H1 (cell line): ENCODE data around the gene FRMD4B.

Source experiments
- CBX8 ChIP-seq: fragments of 300-800, 300-1000 bp; sonication (generic); IDR thresholded peaks from 2 replicates; pipeline ENCODE4 v1.7.1; 2016; ENCODE audit warnings: low read depth, low read length, borderline replicate concordance
- EP300 ChIP-seq, 2 experiments: IDR thresholded peaks; 1 replicate in 1 of 2; 2 replicates in 1 of 2; pipeline ENCODE4 v1.6.1; 2011 to 2012; ENCODE audit warnings: low read depth in 2 of 2, low read length in 2 of 2, mild to moderate bottlenecking in 2 of 2, borderline replicate concordance in 1 of 2, inconsistent platforms in 1 of 2, moderate library complexity in 1 of 2
- EZH2 ChIP-seq: fragments of 200-600 bp; sonication (generic); IDR thresholded peaks from 2 replicates; pipeline ENCODE4 v1.7.1; 2012; ENCODE audit warnings: low read depth, mild to moderate bottlenecking, moderate library complexity, low read length, inconsistent platforms; ENCODE audit not compliant: severe bottlenecking
- HDAC2 ChIP-seq, 2 experiments: fragments of 300-600 bp in 1 of 2; sonication (generic) in 1 of 2; IDR thresholded peaks; 2 replicates each; pipeline ENCODE4 v1.6.1; 2011 to 2012; ENCODE audit warnings: low read depth in 2 of 2, low read length in 2 of 2, mild to moderate bottlenecking in 2 of 2, moderate library complexity in 2 of 2, borderline replicate concordance in 1 of 2, inconsistent platforms in 1 of 2
- JUN ChIP-seq: IDR thresholded peaks from 2 replicates; pipeline ENCODE4 v1.6.1; 2011; ENCODE audit warnings: low read depth, mild to moderate bottlenecking, improper control_type of control experiment, low read length
- MAFK ChIP-seq: IDR thresholded peaks from 2 replicates; pipeline ENCODE4 v1.6.1; 2012; ENCODE audit warnings: low read depth, mild to moderate bottlenecking, improper control_type of control experiment, low read length
- NRF1 ChIP-seq: IDR thresholded peaks from 2 replicates; pipeline ENCODE4 v1.6.1; 2011; ENCODE audit warnings: mild to moderate bottlenecking, low read depth, low read length, improper control_type of control experiment
- POLR2A ChIP-seq, 2 experiments: IDR thresholded peaks; 1 replicate in 1 of 2; 2 replicates in 1 of 2; pipeline ENCODE4 v1.6.1; 2011; ENCODE audit warnings: low read depth in 2 of 2, low read length in 2 of 2, mild to moderate bottlenecking in 2 of 2; ENCODE audit errors: control extremely low read depth in 1 of 2
- POLR2AphosphoS5 ChIP-seq: IDR thresholded peaks from 2 replicates; pipeline ENCODE4 v1.6.1; 2011; ENCODE audit warnings: low read depth, low read length
- TEAD4 ChIP-seq: IDR thresholded peaks from 2 replicates; pipeline ENCODE4 v1.6.1; 2012; ENCODE audit warnings: low read depth, low read length, inconsistent platforms, mixed read lengths
- ZNF274 ChIP-seq: IDR thresholded peaks from 2 replicates; pipeline ENCODE4 v1.7.0; 2012; ENCODE audit warnings: low read length, borderline replicate concordance; ENCODE audit errors: extremely low read depth
- TF ChIP-seq, protein P1 (sequence below), 3 experiments: IDR thresholded peaks; 1 replicate in 2 of 3; 2 replicates in 1 of 3; pipeline versions ENCODE4 v1.5.1 to v1.6.1; 2011; ENCODE audit warnings: low read length in 3 of 3, mild to moderate bottlenecking in 3 of 3, inconsistent platforms in 2 of 3, low read depth in 1 of 3, moderate library complexity in 1 of 3; ENCODE audit not compliant: insufficient read depth in 1 of 3; ENCODE audit errors: control extremely low read depth in 1 of 3
- TF ChIP-seq, protein P2 (sequence below): IDR thresholded peaks from 2 replicates; pipeline ENCODE4 v1.6.1; 2012; ENCODE audit warnings: inconsistent platforms
- TF ChIP-seq, protein P3 (sequence below): IDR thresholded peaks from 2 replicates; pipeline ENCODE4 v1.6.1; 2011; ENCODE audit warnings: low read depth, mild to moderate bottlenecking, low read length; ENCODE audit not compliant: insufficient read depth

DNA sequence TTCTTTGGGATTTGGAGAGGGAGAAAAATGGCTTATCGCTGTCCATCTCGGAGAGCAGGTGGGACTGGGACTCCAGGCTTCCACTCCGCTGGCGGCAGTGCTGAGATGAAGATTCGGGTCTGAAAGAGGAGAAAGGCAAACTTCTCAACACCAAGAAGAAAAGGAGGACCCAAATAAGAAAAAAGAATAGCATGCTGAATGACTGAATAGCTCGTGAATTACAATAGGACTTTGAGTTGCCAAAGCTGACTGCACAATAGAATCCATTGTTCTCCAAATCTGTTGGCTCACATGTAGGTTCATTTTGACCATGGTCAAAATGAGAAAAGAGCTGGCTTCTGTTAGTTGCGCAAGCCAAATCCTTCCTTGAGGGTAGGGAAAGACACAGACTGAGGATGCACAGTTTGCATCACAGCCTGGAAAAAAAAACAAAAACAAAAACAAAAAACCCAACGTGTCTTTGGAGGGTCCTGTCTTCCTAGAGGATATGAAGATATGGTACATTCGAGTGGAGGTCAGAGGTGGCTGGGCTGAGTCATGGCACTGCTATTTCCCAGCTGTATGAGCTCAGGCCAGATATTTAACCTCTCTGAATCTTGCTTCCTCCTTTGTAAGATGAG, 204.2 kb downstream of the FRMD4B start:
- no peak for TF ChIP-seq POLR2A (IDR thresholded peaks at IDR 0.05; ENCODE audit: control extremely low read depth in 1 of 2, low read depth in 2 of 2, low read length in 2 of 2)
- no peak for TF ChIP-seq EZH2
- TF ChIP-seq MAFK, result no peak
- TF ChIP-seq EP300 (IDR thresholded peaks at IDR 0.05; ENCODE audit: borderline replicate concordance in 1 of 2, low read depth in 2 of 2, low read length in 2 of 2), result no peak
- no peak for TF ChIP-seq POLR2AphosphoS5
- no peak for TF ChIP-seq CBX8
- TF ChIP-seq, protein P1, sequence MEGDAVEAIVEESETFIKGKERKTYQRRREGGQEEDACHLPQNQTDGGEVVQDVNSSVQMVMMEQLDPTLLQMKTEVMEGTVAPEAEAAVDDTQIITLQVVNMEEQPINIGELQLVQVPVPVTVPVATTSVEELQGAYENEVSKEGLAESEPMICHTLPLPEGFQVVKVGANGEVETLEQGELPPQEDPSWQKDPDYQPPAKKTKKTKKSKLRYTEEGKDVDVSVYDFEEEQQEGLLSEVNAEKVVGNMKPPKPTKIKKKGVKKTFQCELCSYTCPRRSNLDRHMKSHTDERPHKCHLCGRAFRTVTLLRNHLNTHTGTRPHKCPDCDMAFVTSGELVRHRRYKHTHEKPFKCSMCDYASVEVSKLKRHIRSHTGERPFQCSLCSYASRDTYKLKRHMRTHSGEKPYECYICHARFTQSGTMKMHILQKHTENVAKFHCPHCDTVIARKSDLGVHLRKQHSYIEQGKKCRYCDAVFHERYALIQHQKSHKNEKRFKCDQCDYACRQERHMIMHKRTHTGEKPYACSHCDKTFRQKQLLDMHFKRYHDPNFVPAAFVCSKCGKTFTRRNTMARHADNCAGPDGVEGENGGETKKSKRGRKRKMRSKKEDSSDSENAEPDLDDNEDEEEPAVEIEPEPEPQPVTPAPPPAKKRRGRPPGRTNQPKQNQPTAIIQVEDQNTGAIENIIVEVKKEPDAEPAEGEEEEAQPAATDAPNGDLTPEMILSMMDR (IDR thresholded peaks at IDR 0.05; ENCODE audit: control extremely low read depth in 1 of 3, insufficient read depth in 1 of 3, low read depth in 1 of 3, low read length in 3 of 3), result no peak
- TF ChIP-seq JUN, result no peak
- no peak for TF ChIP-seq TEAD4
- TF ChIP-seq, protein P2, sequence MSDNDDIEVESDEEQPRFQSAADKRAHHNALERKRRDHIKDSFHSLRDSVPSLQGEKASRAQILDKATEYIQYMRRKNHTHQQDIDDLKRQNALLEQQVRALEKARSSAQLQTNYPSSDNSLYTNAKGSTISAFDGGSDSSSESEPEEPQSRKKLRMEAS, result no peak
- no peak for TF ChIP-seq ZNF274
- TF ChIP-seq, protein P3, sequence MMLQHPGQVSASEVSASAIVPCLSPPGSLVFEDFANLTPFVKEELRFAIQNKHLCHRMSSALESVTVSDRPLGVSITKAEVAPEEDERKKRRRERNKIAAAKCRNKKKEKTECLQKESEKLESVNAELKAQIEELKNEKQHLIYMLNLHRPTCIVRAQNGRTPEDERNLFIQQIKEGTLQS, result no peak
- TF ChIP-seq NRF1, result no peak
- no peak for TF ChIP-seq HDAC2 (IDR thresholded peaks at IDR 0.05; ENCODE audit: borderline replicate concordance in 1 of 2, low read depth in 2 of 2, low read length in 2 of 2)
